Breast epithelium (tissue), 3 donors: ENCODE results near the gene SLC51A.

ENCODE experiments used
- POLR2A ChIP-seq: fragments of 450-650 bp; IDR thresholded peaks from one replicate; pipeline ENCODE4 v1.6.1; 2016; ENCODE audit warnings: antibody characterized with exemption, mild to moderate bottlenecking, moderate library complexity
- TF ChIP-seq, protein P1 (sequence below), 3 donors: fragments of 450-650 bp; IDR thresholded peaks; one replicate each; pipeline ENCODE4 v1.5.1; 2016 to 2017; ENCODE audit warnings: antibody characterized with exemption in 3 of 3, mild to moderate bottlenecking in 3 of 3, moderate library complexity in 3 of 3

GRCh38 chr3:196178993-196179379 lies 37.3 kb upstream of the SLC51A start:
- TF ChIP-seq, protein P1, sequence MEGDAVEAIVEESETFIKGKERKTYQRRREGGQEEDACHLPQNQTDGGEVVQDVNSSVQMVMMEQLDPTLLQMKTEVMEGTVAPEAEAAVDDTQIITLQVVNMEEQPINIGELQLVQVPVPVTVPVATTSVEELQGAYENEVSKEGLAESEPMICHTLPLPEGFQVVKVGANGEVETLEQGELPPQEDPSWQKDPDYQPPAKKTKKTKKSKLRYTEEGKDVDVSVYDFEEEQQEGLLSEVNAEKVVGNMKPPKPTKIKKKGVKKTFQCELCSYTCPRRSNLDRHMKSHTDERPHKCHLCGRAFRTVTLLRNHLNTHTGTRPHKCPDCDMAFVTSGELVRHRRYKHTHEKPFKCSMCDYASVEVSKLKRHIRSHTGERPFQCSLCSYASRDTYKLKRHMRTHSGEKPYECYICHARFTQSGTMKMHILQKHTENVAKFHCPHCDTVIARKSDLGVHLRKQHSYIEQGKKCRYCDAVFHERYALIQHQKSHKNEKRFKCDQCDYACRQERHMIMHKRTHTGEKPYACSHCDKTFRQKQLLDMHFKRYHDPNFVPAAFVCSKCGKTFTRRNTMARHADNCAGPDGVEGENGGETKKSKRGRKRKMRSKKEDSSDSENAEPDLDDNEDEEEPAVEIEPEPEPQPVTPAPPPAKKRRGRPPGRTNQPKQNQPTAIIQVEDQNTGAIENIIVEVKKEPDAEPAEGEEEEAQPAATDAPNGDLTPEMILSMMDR (IDR thresholded peaks at IDR 0.05) = no peak
- no peak for TF ChIP-seq POLR2A
